Activated CD8-positive, alpha-beta memory T cell treated with anti-CD3 and anti-CD28 coated beads for 1 hour (primary cell): ENCODE results near the gene RGS7.
"Not testable (repeated sequence)": the region's sequence is repeated elsewhere in the genome, so short reads cannot be mapped to it uniquely, and the experiment has no call there.

Source experiments
- DNase-seq, 2 donors: peaks; one replicate each; pipeline ENCODE4 v3.0.0-alpha.2; 2020; ENCODE audit warnings: low read depth in 1 of 2; ENCODE audit errors: extremely low read depth in 1 of 2

Gene RGS7

DNA sequence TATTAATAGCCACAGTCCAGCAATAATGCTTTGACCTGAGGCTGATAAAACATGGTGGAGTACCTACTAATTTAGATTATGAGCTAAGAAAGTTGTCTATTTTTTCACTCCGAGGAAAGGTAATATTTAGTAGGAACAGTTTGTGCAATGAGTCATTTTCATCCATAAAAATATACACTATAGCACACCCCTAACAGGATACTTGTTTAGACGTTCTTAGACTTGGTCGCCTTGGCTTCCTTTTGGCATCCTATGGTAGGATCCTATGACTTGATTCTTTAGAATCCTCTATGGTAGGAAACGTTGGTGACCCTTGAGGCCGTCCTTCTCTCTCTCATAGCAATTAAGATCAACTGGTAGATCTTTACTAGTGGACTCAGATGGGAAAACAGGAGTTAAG is 81.8 kb downstream of the RGS7 start:
- no peak for DNase-seq

DNA sequence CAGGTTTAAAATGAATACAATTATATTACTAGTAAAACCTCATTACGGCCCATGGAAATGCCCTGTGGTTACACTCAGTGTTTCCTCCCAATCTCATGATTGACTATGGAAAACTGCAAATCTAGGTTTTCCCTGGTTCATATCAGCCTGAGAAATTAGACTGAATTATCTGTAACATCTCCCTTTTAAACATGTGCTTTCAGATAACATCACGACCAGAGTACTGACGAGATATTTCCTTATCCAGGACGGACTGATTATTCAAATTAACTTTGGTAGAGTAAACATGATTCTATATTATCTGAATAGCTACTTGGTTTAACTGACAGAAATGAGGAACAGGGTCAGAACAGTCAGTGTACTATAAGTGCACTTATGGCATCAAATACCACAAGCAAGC is 82.3 kb downstream of the RGS7 start:
- no peak for DNase-seq

DNA sequence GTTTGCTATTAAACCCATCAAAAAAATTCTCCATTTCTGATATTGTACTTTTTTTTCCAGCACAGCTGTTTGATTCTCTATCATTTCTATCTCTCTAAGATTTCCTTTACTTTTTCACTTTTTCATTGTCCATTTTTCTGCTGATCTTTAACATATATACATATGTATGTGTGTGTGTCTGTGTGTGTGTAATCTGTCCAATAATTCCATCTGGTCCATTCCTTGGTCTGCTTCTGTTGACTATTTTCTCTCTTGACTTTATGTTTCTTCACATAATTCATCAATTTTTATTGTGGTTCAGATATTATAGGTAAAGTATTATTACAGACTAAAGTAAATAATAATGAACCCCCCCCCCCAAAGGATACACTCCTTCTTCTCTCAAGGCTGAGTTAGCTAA is 84.2 kb downstream of the RGS7 start:
- no peak for DNase-seq

DNA sequence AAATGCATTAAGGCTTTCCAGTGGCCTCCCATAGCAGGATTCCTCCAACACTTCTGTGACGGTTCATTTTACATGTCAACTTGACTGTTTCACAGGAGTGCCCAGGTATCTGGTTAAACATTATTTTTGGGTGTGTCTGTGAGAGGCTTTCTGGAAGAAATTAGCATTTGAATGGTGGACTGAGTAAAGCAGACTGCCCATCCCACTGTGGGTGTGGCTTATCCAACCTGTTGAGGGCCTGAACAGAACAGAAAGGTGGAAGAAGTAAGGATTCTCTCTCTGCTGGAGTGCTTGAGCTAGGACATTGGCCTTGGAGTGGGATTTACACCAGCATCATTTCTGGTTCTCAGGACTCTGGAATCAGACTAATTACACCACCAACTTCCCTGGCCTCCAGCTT is 85.6 kb downstream of the RGS7 start:
- no peak for DNase-seq

DNA sequence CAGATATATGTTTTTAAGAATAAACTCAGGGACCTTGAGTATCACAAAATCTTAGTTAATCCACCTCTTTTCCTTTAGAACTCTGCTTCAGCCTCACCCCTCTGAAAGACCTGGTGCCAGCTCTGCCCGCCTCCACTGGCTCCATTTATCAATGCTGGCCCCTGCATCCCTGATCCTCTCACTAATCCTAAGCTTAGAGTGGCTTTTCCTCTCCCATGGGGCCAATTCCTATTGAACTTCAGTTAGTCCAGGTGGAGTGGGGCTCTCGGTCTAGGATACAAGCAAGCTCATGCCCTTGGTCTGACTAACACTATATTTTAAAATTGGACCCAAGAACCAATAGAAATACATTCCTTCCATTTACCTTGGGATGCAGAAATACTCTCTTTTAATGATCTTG is 87.0 kb downstream of the RGS7 start:
- no peak for DNase-seq

DNA sequence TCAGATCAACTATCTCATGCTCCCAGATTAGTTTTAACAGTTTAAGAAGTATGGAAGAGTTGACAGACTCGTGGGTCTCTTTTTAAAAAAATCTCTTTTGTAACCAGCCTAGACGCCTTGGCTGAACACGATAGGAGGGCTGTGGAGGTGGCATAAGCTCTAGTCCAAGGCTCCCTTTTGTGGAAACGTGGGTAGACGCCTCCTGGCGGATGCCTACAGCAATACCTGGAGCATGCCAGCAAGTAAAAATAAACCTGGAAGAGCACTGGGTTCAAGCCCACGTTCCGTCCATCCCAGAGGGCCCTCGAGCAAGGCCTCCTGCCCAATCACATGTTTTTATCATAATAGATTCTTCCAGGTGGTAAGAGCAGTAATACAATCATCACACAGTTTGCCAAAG is 87.9 kb downstream of the RGS7 start:
- DNase-seq: no peak

DNA sequence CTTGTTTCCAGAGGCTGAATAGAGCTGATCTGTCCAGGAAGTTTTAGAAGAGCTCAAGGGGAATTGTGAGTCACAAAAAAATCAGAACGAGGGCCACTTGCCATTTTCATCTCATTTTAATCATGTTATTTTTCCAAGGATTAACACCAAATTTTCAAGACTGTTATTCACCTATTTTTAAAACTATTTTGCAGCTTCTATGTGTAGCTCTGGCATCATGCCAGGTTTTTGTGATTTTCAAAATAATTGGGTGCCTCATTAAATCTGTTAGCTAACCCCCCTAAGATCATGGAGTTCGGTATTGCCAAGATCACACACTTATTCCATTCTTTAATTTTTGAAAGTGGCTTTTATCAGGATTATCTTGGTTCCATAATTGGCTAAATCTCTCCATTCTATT is 90.9 kb downstream of the RGS7 start:
- DNase-seq: no peak

DNA sequence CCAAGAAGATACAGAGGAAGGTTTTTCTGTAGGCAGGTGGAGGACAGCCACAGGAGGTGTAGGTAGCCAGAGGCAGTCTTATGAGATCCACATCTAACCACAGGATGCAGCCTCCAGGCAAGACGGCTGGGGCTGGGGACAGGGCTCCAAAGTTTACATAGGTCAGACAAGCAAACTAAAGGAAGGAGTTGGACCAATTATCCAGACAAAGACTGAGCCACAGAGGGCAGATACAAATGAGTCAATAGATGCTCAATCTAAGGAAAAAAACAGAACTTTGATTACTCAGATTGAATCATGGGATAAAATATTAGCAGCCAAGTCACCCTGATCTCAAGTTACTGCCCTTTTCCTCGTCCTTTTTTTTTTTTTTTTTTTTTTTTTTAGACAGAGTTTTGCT is 91.6 kb downstream of the RGS7 start:
- no peak for DNase-seq

DNA sequence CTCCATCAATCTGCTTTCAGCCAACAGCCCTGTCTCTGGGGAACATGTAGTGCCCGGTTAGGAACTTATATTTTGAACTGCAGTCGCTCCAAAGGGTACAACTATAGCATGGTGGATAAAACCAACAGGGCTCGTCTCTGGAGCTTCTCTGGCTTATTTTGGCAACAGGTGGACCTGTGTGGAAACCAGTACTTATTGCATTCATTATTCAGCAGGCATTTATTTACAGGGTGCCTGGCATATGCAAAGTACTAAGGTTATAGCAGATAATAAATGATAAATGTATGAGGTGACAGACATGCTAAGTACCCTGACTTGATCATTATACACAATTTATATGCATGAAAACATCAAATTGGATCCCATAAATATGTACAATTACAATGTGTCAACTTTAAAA is 93.7 kb downstream of the RGS7 start:
- no peak for DNase-seq

DNA sequence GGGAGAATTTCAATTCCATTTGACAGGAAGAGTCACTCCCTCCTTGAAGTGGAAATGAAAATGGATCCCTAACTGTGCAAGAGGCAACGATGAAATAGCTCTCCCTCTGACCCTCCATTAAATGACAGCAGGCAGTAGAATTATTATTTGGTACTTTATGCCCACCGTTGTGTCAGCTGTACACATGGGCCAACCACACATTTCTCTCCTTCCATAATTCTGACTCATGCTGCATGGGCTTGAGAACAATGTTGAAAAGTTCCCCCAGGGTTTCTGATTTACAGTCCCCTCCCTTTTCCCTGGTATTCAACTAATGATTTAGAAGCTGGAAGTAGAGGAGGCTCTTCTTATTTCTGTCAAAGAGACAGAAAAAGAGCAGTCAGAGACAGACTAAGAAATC is 103.5 kb downstream of the RGS7 start:
- no peak for DNase-seq

DNA sequence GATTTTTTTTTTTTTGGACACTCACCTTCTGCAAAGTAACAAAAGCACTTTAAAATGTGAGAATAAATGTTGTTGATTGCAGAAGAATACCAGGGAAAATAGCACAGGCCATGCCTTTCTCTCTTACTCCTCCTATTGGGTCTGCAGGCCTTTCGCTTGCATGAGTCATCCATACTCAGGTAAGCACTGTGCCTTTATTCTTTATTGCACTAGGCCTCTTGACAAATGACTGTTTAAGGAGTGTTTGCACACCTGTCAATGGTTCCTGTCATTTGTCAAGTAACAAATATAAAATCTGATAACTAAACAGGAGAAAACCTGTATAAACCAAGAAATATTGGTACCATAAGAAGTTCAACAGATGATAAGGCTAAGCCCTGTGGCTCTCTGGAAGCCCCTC is 106.5 kb downstream of the RGS7 start:
- DNase-seq: no peak

DNA sequence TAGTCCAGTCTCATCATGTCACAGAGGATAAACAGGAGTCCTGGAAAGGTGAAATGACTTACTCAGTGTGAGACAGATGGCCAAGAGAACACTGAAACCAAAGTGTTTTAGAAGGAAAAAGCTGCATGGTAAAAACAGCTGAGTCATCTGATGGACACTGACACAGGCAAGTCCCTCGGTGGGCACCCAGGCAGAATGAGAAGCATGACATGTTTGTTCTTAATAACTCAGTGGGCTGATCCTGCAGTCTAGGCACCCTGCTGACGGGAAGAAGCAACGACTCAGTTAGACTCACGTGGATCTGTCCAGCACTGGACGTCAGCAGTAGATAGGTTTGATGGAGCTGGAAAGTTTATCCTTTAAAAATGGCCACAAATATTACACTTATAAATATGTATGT is 116.9 kb downstream of the RGS7 start:
- no peak for DNase-seq

DNA sequence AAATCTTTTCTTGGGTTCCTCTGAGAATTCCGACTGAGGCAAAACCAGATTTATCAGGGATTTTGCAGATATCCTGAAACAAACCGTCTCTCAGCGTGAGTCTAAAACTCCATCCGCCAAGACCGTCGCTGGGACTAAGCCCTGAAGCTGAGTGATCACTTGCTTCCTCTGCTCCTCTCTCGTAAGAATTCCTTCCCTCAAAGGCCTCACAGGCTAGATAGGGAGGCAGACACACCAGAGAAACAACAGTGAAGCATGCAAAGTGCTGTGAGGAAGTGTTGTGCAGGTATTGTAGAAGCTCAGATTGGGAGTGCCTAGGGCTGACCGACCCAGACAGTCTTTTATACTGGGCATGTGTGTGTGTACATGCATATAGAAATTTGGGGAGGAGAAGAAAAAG is 119.1 kb downstream of the RGS7 start:
- no peak for DNase-seq

DNA sequence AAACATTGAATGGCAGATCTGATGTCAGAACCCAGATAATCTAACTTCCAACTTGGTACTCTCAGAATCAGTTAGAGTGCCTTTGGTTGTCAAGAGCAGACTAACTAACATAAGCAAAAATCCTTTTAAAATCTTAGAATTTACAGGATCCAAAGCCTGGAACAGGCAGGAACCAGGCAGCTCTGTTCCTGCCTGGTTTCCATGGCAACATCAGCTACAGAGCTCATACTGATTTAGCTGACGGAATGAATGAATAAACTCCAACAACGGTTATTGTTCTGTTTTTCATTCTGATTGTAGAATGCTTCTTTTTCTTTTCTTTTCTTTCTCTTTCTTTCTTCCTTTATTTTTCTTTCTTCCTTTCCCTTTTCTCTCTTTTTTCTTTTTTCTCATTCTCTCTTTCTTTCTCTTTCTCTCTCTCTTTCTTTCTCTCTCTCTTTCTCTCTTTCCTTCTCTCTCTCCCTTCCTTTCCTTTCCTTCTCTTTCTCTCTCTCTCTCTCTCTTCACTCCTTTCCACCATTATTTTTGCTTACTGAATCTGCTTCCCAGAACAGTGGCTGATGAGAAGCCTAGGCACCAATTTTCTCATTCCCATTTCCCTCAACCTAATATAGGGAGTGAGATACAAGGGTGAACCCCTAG is 121.6 kb downstream of the RGS7 start:
- no peak for DNase-seq

DNA sequence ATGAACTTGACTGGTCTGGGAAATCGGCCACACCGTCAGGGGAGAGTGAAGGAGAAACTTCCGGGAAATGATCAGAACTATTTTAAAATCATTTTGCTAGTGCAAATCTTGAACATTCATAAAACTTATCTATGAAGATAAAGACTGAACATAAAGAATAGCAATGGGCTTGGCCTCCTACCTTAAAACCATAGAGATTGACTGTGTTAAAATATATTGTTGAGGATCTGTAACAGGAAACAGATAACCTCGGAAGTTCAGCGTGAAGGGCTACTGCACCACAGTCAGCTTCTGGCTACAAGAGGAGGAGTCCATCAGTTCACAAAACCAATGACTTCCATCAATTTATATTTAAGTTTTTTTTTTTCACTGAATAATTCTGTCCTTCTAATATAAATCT is 127.3 kb downstream of the RGS7 start:
- DNase-seq: no peak

DNA sequence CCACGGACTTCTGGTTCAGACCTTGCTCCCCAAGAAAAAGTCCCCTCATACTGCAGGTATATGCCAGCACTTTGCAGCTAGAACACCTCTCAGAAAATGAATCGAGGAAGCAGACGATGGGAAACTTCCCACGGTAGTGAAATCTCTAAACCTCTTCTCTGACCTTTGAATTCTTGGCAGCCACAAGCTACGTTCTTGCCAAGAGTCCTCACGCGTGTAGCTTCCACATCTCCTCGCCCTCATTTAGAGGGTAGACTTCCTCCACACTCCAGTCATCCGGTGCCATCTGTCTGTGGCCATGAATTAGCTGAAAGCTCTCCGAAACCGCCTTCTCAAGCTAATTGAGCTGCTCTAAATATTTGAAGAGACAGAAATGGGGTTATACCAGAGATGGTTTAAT is 127.8 kb downstream of the RGS7 start:
- DNase-seq: no peak

DNA sequence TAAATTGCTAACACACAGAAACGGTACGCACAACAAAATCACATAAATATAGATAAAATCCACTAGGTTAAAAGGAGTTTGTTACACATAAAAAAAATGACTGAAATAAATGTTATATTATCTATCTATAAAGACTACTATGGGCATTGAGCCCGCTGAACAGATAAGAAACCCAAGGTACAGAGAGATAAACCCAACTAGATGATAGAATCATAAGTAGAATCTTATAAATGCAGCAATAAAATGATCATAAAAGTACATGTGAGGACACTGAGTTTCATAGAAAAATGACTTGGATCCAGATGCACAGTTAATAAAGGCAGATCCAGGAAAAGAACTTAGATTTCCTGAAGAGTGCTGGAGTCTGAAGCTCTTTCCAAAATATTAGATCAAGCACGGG is 128.7 kb downstream of the RGS7 start:
- DNase-seq: no peak

DNA sequence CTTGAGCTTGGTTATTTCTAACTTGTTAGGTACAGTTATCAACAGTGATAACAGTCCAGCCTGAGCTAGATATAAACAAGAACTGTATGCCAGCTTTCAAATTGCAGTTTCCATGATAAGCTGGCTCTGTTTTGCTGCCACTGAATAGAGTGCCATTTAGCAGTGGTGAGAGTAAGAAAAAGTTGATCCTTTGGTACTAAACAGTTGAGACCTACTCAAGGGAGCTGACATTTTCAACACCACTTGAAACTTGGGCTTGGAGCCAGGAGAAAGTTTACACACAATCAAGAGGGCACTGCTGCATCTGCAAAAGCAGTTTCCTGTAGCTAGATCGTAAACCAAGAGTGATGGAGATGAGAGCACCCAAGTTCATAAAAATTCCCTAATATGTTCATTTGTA is 131.3 kb downstream of the RGS7 start:
- no peak for DNase-seq

DNA sequence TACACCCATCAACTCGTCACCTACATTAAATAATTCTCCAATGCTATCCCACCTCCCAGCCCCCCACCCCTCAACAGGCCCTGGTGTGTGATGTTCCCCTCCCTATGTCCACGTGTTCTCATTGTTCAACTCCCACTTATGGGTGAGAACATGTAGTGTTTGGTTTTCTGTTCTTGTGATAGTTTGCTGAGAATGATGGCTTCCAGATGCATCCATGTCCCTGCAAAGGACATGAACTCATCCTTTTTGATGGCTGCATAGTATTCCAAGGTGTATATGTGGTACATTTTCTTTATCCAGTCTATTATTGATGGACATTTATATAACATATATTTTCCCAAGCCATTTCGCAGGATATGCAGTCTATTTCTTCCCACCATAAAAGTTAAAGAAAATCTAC is 132.8 kb downstream of the RGS7 start:
- DNase-seq: not testable (repeated sequence)

DNA sequence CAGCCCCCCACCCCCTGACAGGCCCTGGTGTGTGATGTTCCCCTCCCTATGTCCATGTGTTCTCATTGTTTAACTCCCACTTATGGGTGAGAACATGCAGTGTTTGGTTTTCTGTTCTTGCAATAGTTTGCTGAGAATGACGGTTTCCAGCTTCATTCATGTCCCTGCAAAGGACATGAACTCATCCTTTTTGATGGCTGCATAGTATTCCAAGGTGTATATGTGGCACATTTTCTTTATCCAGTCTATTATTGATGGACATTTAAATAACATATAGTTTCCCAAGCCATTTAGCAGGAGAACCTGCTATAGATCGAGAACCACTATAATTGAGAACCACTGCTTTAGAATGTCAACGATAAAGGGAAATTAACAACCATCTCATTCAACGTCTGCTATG is 134.2 kb downstream of the RGS7 start:
- not testable (repeated sequence) for DNase-seq

DNA sequence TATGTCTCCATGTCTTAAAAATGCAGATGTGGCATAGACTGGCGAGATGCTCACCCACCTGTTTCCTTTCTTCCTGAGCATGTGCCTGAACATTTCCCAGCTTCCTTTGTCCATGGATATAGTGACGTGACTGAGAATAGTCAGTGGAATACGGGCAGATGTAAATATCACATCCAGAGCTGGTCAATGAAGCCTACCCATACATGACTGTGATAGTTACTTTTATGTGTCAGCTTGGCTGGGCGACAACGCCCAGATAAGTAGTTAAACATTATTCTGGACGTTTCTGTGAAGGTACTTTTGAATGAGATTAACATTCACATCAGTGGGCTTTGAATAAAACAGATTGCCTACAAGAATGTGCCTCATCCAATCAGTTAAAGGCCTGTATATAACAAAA is 135.7 kb downstream of the RGS7 start:
- no peak for DNase-seq

DNA sequence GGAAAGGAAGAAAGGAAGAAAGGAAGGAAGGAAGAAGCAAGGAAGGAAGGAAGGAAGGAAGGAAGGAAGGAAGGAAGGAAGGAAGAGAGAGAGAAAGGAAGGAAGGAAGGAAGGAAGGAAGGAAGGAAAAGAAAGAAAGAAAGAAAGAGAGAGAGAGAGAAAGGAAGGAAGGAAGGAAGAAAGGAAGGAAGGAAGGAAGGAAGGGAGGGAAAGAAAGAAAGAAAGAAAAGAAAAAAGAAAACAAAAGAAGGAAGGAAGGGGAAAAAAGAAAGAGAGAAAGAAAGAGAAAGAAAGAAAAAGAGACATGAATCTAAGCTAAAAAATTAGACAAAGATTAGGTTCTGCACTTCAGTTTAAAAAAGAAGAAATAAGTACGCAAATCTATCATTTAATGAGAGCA is 136.1 kb downstream of the RGS7 start:
- DNase-seq: not testable (repeated sequence)

DNA sequence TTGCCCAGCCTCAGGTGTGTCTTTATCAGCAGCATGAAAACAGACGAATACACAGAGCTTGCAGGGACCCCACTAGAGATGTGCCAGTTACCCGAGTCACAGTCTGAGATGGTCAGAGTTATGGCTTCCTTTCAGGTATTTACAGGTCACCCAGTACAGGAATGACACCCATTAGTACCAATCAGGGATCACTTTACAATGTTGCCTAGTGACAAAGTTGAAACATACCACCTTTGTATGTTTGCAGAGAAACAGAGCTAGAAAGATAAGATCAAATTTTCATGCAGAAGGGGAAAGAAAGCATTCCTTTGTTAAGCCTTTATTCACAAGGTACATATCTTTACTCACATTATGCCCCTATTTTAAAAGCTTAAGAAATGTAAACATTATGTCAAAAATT is 137.6 kb downstream of the RGS7 start:
- no peak for DNase-seq

DNA sequence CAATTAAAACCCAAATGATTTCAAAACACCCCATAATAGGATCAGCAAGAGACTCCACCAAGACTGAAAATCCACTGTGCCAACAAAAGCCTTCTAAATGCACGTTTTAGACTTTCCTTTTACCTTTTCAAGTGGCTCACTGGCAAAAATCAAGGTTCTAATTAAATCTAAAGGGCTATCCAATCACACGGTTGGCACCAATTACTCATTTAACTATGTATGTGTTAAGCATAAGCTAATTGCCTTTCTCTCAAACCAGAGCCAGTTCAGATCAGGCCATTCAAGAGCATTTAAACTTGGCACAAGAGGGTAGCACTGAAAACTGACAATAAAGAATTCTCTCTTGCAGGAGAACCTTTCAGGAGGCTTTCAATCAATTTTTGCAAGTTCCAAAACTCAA is 139.5 kb downstream of the RGS7 start:
- no peak for DNase-seq
